Measurements from ENCODE around the gene CABLES1.
A peak's percentile ranks its signal among the peaks of the same experiment; 100 is the strongest.
"Not testable (repeated sequence)": the region's sequence is repeated elsewhere in the genome, so short reads cannot be mapped to it uniquely, and the experiment has no call there.

The CABLES1 gene

GRCh38 chr18:23134780-23135549 is at the start of gene CABLES1:
CABLES1 (plus strand) TSS chr18:23135485; CDS start chr18:23135763, 278 bp downstream.
- peak; percentile 52 for DNase-seq (ENCODE audit: low read depth)

GRCh38 chr18:23087352-23087751 is 47.9 kb upstream of the CABLES1 start:
- DNase-seq (ENCODE audit: low read depth): no peak

- DNase-seq (ENCODE audit: low read depth): no peak
Measured at GRCh38 chr18:23088310-23088709, 47.0 kb upstream of the CABLES1 start.

- not testable (repeated sequence) for DNase-seq (ENCODE audit: low read depth)
Measured at GRCh38 chr18:23091017-23091993, 44.0 kb upstream of the CABLES1 start.

- DNase-seq (ENCODE audit: low read depth): no peak
Measured at GRCh38 chr18:23092121-23092520, 43.2 kb upstream of the CABLES1 start.

GRCh38 chr18:23093130-23093529 is 42.2 kb upstream of the CABLES1 start:
- DNase-seq (ENCODE audit: low read depth): not testable (repeated sequence)

- no peak for DNase-seq (ENCODE audit: low read depth)
Measured at GRCh38 chr18:23093772-23094171, 41.5 kb upstream of the CABLES1 start.

- DNase-seq (ENCODE audit: low read depth): no peak
Measured at GRCh38 chr18:23094411-23095190, 40.7 kb upstream of the CABLES1 start.

GRCh38 chr18:23095463-23095862 is 39.8 kb upstream of the CABLES1 start:
- DNase-seq (ENCODE audit: low read depth): no peak

- not testable (repeated sequence) for DNase-seq (ENCODE audit: low read depth)
Measured at GRCh38 chr18:23097016-23097415, 38.3 kb upstream of the CABLES1 start.

- no peak for DNase-seq (ENCODE audit: low read depth)
Measured at GRCh38 chr18:23099621-23100020, 35.7 kb upstream of the CABLES1 start.

GRCh38 chr18:23101861-23102432 is 33.3 kb upstream of the CABLES1 start:
- no peak for DNase-seq (ENCODE audit: low read depth)

GRCh38 chr18:23102493-23103261 is 32.6 kb upstream of the CABLES1 start:
- DNase-seq (ENCODE audit: low read depth): no peak

- no peak for DNase-seq (ENCODE audit: low read depth)
Measured at GRCh38 chr18:23103449-23103848, 31.8 kb upstream of the CABLES1 start.

- no peak for DNase-seq (ENCODE audit: low read depth)
Measured at GRCh38 chr18:23105030-23105429, 30.3 kb upstream of the CABLES1 start.

- DNase-seq (ENCODE audit: low read depth): no peak
Measured at GRCh38 chr18:23105581-23106219, 29.6 kb upstream of the CABLES1 start.

GRCh38 chr18:23106575-23106974 is 28.7 kb upstream of the CABLES1 start:
- peak; percentile 70 for DNase-seq (ENCODE audit: low read depth)

GRCh38 chr18:23107718-23108117 is 27.6 kb upstream of the CABLES1 start:
- no peak for DNase-seq (ENCODE audit: low read depth)

- DNase-seq (ENCODE audit: low read depth): peak; percentile 83
Measured at GRCh38 chr18:23108496-23108895, 26.8 kb upstream of the CABLES1 start.

- DNase-seq (ENCODE audit: low read depth): not testable (repeated sequence)
Measured at GRCh38 chr18:23109163-23109562, 26.1 kb upstream of the CABLES1 start.
